Dedifferentiated amniotic fluid mesenchymal stem cell (primary cell): ENCODE results near the gene ANKRD42.
"Not testable (repeated sequence)": the region's sequence is repeated elsewhere in the genome, so short reads cannot be mapped to it uniquely, and the experiment has no call there.

Experiments used
- DNase-seq: peaks from one replicate; pipeline ENCODE4 v3.0.0-alpha.2; 2016; ENCODE audit errors: extremely low spot score

The ANKRD42 gene

GRCh38 chr11:83241291-83241946, 47.9 kb downstream of the ANKRD42 start:
- DNase-seq: no peak

- DNase-seq: no peak
Measured at GRCh38 chr11:83249445-83249844, 55.9 kb downstream of the ANKRD42 start.

- DNase-seq: peak; percentile 57
Measured at GRCh38 chr11:83249972-83250593, 56.6 kb downstream of the ANKRD42 start.

- DNase-seq: no peak
Measured at GRCh38 chr11:83252266-83252665, 58.8 kb downstream of the ANKRD42 start.

GRCh38 chr11:83252941-83253340, 59.4 kb downstream of the ANKRD42 start:
- DNase-seq: no peak

GRCh38 chr11:83255366-83255765, 61.9 kb downstream of the ANKRD42 start:
- no peak for DNase-seq

GRCh38 chr11:83256602-83257340, 63.3 kb downstream of the ANKRD42 start:
- DNase-seq: no peak

- no peak for DNase-seq
Measured at GRCh38 chr11:83257761-83258168, 64.3 kb downstream of the ANKRD42 start.

GRCh38 chr11:83259559-83259958, 66.0 kb downstream of the ANKRD42 start:
- DNase-seq: no peak

GRCh38 chr11:83265331-83265730, 71.8 kb downstream of the ANKRD42 start:
- DNase-seq: no peak

- DNase-seq: not testable (repeated sequence)
Measured at GRCh38 chr11:83269080-83269479, 75.6 kb downstream of the ANKRD42 start.

GRCh38 chr11:83271734-83272133, 78.2 kb downstream of the ANKRD42 start:
- DNase-seq: not testable (repeated sequence)

GRCh38 chr11:83272627-83273026, 79.1 kb downstream of the ANKRD42 start:
- DNase-seq: peak; percentile 67

- DNase-seq: no peak
Measured at GRCh38 chr11:83275888-83276641, 82.6 kb downstream of the ANKRD42 start.

GRCh38 chr11:83278351-83278750, 84.8 kb downstream of the ANKRD42 start:
- no peak for DNase-seq

GRCh38 chr11:83280256-83280655, 86.7 kb downstream of the ANKRD42 start:
- no peak for DNase-seq

GRCh38 chr11:83282084-83282716, 88.7 kb downstream of the ANKRD42 start:
- DNase-seq: no peak

- DNase-seq: no peak
Measured at GRCh38 chr11:83284501-83285150, 91.1 kb downstream of the ANKRD42 start.

GRCh38 chr11:83285151-83285770, 91.7 kb downstream of the ANKRD42 start:
- DNase-seq: no peak

- peak; percentile 98 for DNase-seq
Measured at GRCh38 chr11:83285771-83286528, 92.4 kb downstream of the ANKRD42 start, which contains the start of gene CCDC90B. CCDC90B (minus strand) TSS chr11:83286367; CDS start chr11:83285972, 395 bp downstream.
